Measurements from ENCODE around the gene POLR3H.
"Not testable (repeated sequence)": the region's sequence is repeated elsewhere in the genome, so short reads cannot be mapped to it uniquely, and the experiment has no call there.

The POLR3H gene

GRCh38 chr22:41562461-41562860 is 18.2 kb upstream of the POLR3H start:
- Histone ChIP-seq H3K36me3 (ENCODE audit: control insufficient read depth, low read depth, low read length) (no peaks in the 10 kb centered on the region), H3K4me1 (ENCODE audit: control insufficient read depth, low read depth, low read length) (peaks cover 15% of the 10 kb centered on the region), H3K27ac (ENCODE audit: low read length) (no peak overlapping the region), H3K27me3 (ENCODE audit: control insufficient read depth, insufficient read depth, low read length) (no peaks in the 10 kb centered on the region), H3K9ac (ENCODE audit: low read length) (no peak overlapping the region), H3K9me3 (ENCODE audit: control insufficient read depth, low read depth, low read length) (no peaks in the 10 kb centered on the region), H3K4me3 (ENCODE audit: low read length) (no peak overlapping the region)

GRCh38 chr22:41561788-41562187 is 17.5 kb upstream of the POLR3H start:
- no peak overlapping the region for H3K4me3 ChIP-seq (ENCODE audit: low read length)
- no peak overlapping the region for H3K27ac ChIP-seq (ENCODE audit: low read length)
- H3K9ac ChIP-seq (ENCODE audit: low read length), result no peak overlapping the region

GRCh38 chr22:41561335-41561734 is 17.1 kb upstream of the POLR3H start:
- peaks cover 15% of the 10 kb centered on the region for H3K4me1 ChIP-seq (ENCODE audit: control insufficient read depth, low read depth, low read length)
- no peaks in the 10 kb centered on the region for H3K27me3 ChIP-seq (ENCODE audit: control insufficient read depth, insufficient read depth, low read length)
- no peak overlapping the region for H3K27ac ChIP-seq (ENCODE audit: low read length)
- no peak overlapping the region for H3K9ac ChIP-seq (ENCODE audit: low read length)
- no peaks in the 10 kb centered on the region for H3K36me3 ChIP-seq (ENCODE audit: control insufficient read depth, low read depth, low read length)
- no peak overlapping the region for H3K4me3 ChIP-seq (ENCODE audit: low read length)
- no peaks in the 10 kb centered on the region for H3K9me3 ChIP-seq (ENCODE audit: control insufficient read depth, low read depth, low read length)

More at GRCh38 chr22:41561788-41562187, 17.5 kb upstream of the POLR3H start:
- Histone ChIP-seq H3K4me1 (ENCODE audit: control insufficient read depth, low read depth, low read length) (peaks cover 15% of the 10 kb centered on the region), H3K36me3 (ENCODE audit: control insufficient read depth, low read depth, low read length) (no peaks in the 10 kb centered on the region), H3K9me3 (ENCODE audit: control insufficient read depth, low read depth, low read length) (no peaks in the 10 kb centered on the region), H3K27me3 (ENCODE audit: control insufficient read depth, insufficient read depth, low read length) (no peaks in the 10 kb centered on the region)

- Histone ChIP-seq H3K9ac (ENCODE audit: low read length) (no peak overlapping the region), H3K9me3 (ENCODE audit: control insufficient read depth, low read depth, low read length) (no peaks in the 10 kb centered on the region), H3K27me3 (ENCODE audit: control insufficient read depth, insufficient read depth, low read length) (no peaks in the 10 kb centered on the region), H3K4me1 (ENCODE audit: control insufficient read depth, low read depth, low read length) (peaks cover 15% of the 10 kb centered on the region), H3K4me3 (ENCODE audit: low read length) (no peak overlapping the region), H3K36me3 (ENCODE audit: control insufficient read depth, low read depth, low read length) (no peaks in the 10 kb centered on the region), H3K27ac (ENCODE audit: low read length) (no peak overlapping the region)
Observed at GRCh38 chr22:41560095-41560471, 15.8 kb upstream of the POLR3H start.

GRCh38 chr22:41558241-41558630 is 14.0 kb upstream of the POLR3H start:
- H3K4me3 ChIP-seq (ENCODE audit: low read length); H3K36me3 ChIP-seq (ENCODE audit: control insufficient read depth, low read depth, low read length); H3K27ac ChIP-seq (ENCODE audit: low read length); H3K9me3 ChIP-seq (ENCODE audit: control insufficient read depth, low read depth, low read length); H3K27me3 ChIP-seq (ENCODE audit: control insufficient read depth, insufficient read depth, low read length); H3K9ac ChIP-seq (ENCODE audit: low read length): not testable (repeated sequence)
- peaks cover 15% of the 10 kb centered on the region for H3K4me1 ChIP-seq (ENCODE audit: control insufficient read depth, low read depth, low read length)

GRCh38 chr22:41557401-41558240 is 13.4 kb upstream of the POLR3H start:
- Histone ChIP-seq H3K9ac (ENCODE audit: low read length) (no peak overlapping the region), H3K4me3 (ENCODE audit: low read length) (no peak overlapping the region), H3K9me3 (ENCODE audit: control insufficient read depth, low read depth, low read length) (no peaks in the 10 kb centered on the region), H3K4me1 (ENCODE audit: control insufficient read depth, low read depth, low read length) (peaks cover 12% of the 10 kb centered on the region), H3K27ac (ENCODE audit: low read length) (no peak overlapping the region), H3K36me3 (ENCODE audit: control insufficient read depth, low read depth, low read length) (no peaks in the 10 kb centered on the region), H3K27me3 (ENCODE audit: control insufficient read depth, insufficient read depth, low read length) (no peaks in the 10 kb centered on the region)

- no peaks in the 10 kb centered on the region for H3K36me3 ChIP-seq (ENCODE audit: control insufficient read depth, low read depth, low read length)
- H3K4me3 ChIP-seq (ENCODE audit: low read length), result no peak overlapping the region
- H3K27ac ChIP-seq (ENCODE audit: low read length), result no peak overlapping the region
- no peak overlapping the region for H3K9ac ChIP-seq (ENCODE audit: low read length)
- no peaks in the 10 kb centered on the region for H3K27me3 ChIP-seq (ENCODE audit: control insufficient read depth, insufficient read depth, low read length)
- H3K4me1 ChIP-seq (ENCODE audit: control insufficient read depth, low read depth, low read length), result peaks cover 6% of the 10 kb centered on the region
- no peaks in the 10 kb centered on the region for H3K9me3 ChIP-seq (ENCODE audit: control insufficient read depth, low read depth, low read length)
Observed at GRCh38 chr22:41556561-41556960, 12.3 kb upstream of the POLR3H start.

GRCh38 chr22:41555325-41555982 is 11.2 kb upstream of the POLR3H start:
- Histone ChIP-seq H3K36me3 (ENCODE audit: control insufficient read depth, low read depth, low read length) (no peaks in the 10 kb centered on the region), H3K4me1 (ENCODE audit: control insufficient read depth, low read depth, low read length) (peaks cover 3% of the 10 kb centered on the region), H3K27ac (ENCODE audit: low read length) (no peak overlapping the region), H3K27me3 (ENCODE audit: control insufficient read depth, insufficient read depth, low read length) (no peaks in the 10 kb centered on the region), H3K4me3 (ENCODE audit: low read length) (no peak overlapping the region), H3K9me3 (ENCODE audit: control insufficient read depth, low read depth, low read length) (no peaks in the 10 kb centered on the region), H3K9ac (ENCODE audit: low read length) (no peak overlapping the region)

GRCh38 chr22:41551877-41552582 is 7.8 kb upstream of the POLR3H start:
- Histone ChIP-seq H3K27ac (ENCODE audit: low read length) (no peak overlapping the region), H3K9ac (ENCODE audit: low read length) (no peak overlapping the region), H3K4me3 (ENCODE audit: low read length) (no peak overlapping the region), H3K9me3 (ENCODE audit: control insufficient read depth, low read depth, low read length) (no peaks in the 10 kb centered on the region), H3K4me1 (ENCODE audit: control insufficient read depth, low read depth, low read length) (no peaks in the 10 kb centered on the region), H3K27me3 (ENCODE audit: control insufficient read depth, insufficient read depth, low read length) (no peaks in the 10 kb centered on the region), H3K36me3 (ENCODE audit: control insufficient read depth, low read depth, low read length) (no peaks in the 10 kb centered on the region)

GRCh38 chr22:41550952-41551491 is 6.8 kb upstream of the POLR3H start:
- Histone ChIP-seq H3K4me3 (ENCODE audit: low read length) (no peak overlapping the region), H3K9me3 (ENCODE audit: control insufficient read depth, low read depth, low read length) (no peaks in the 10 kb centered on the region), H3K9ac (ENCODE audit: low read length) (no peak overlapping the region), H3K4me1 (ENCODE audit: control insufficient read depth, low read depth, low read length) (no peaks in the 10 kb centered on the region), H3K36me3 (ENCODE audit: control insufficient read depth, low read depth, low read length) (no peaks in the 10 kb centered on the region), H3K27ac (ENCODE audit: low read length) (no peak overlapping the region), H3K27me3 (ENCODE audit: control insufficient read depth, insufficient read depth, low read length) (no peaks in the 10 kb centered on the region)

- Histone ChIP-seq H3K9me3 (ENCODE audit: control insufficient read depth, low read depth, low read length) (no peaks in the 10 kb centered on the region), H3K27ac (ENCODE audit: low read length) (no peak overlapping the region), H3K36me3 (ENCODE audit: control insufficient read depth, low read depth, low read length) (no peaks in the 10 kb centered on the region), H3K4me1 (ENCODE audit: control insufficient read depth, low read depth, low read length) (peaks cover 5% of the 10 kb centered on the region), H3K27me3 (ENCODE audit: control insufficient read depth, insufficient read depth, low read length) (no peaks in the 10 kb centered on the region), H3K4me3 (ENCODE audit: low read length) (no peak overlapping the region), H3K9ac (ENCODE audit: low read length) (no peak overlapping the region)
Observed at GRCh38 chr22:41548830-41549211, 4.6 kb upstream of the POLR3H start.
